Measurements from ENCODE around the gene MAP2K1.

DNA sequence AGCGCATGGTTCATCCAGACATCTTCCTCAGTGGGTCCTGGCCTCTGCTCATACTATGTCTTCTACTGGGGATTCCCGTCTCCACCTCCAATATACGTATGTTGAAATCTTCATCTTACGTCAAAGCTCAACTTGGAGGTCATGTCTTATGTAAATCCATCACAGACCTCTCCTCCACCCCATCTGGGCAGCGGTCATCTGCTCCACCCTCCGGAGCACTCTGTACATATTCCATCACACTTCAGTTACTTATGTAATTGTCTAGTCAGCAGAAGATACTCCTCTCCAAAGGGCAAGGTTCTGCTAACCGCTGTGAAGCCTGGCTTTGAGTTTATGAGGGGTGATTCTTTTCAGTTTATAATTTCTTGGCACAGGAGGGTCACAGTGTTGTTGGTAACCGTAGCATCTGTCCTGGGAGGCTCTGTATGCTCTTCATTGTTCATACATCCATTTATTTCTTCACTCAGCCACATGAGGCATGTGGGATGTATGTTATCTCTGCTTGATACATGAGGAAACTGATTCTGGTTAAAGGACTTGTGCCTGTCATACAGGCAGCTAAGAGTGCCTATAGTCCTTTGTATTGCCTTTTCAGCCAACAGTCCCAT is 22.1 kb downstream of the MAP2K1 start:
- TF ChIP-seq GATA3 (IDR thresholded peaks at IDR 0.05; ENCODE audit: low read depth, low read length): no peak
- no peak for TF ChIP-seq GATA2 (IDR thresholded peaks at IDR 0.05; ENCODE audit: low read depth, low read length)
